WTC11 (cell line): ENCODE results near the gene CDK18. TPM values are rescaled to one million over a fixed set of nuclear protein-coding genes. Genes with fewer than 3 reads are reported as not detected.

Experiments used
- ATAC-seq: fragments of 200-7000 bp; cut with Tn5 transposase; 2 replicates; pipeline ENCODE4 v1.10.0; 2021; ENCODE audit warnings: mild to moderate bottlenecking, moderate library complexity
- Bru-seq: library from RNA; stranded (reverse); fragments of 400-500 nt; gene quantifications from one replicate; lab custom pipeline; 2021; lab: Mats Ljungman, UMichigan
- CTCF ChIA-PET: fragments of 300-600 bp; sonication (Branson Sonifier 250); formaldehyde crosslinking; loops from one replicate; lab custom pipeline; 2021; ENCODE audit warnings: antibody characterized with exemption; lab: Charles Lee
- POLR2A ChIA-PET: fragments of 350-600 bp; sonication (Branson Sonifier 250); formaldehyde crosslinking; loops from one replicate; lab custom pipeline; 2021; ENCODE audit warnings: antibody characterized with exemption; lab: Charles Lee
- DNase-seq: peaks from one replicate; pipeline ENCODE4 v3.0.0; 2021; ENCODE audit warnings: low spot score
- H3K27ac Mint-ChIP-seq: 2 replicates; pipeline ENCODE4 v1.8.0; 2021; ENCODE audit warnings: mixed read lengths
- H3K27me3 Mint-ChIP-seq: 2 replicates; pipeline ENCODE4 v1.8.0; 2021; ENCODE audit warnings: low read depth, mild to moderate bottlenecking, moderate library complexity, mixed read lengths
- H3K36me3 Mint-ChIP-seq: 2 replicates; pipeline ENCODE4 v1.8.0; 2021; ENCODE audit warnings: mixed read lengths
- H3K4me1 Mint-ChIP-seq: 2 replicates; pipeline ENCODE4 v1.8.0; 2022; ENCODE audit warnings: mixed read lengths
- H3K4me3 Mint-ChIP-seq: 2 replicates; pipeline ENCODE4 v1.8.0; 2021; ENCODE audit warnings: mild to moderate bottlenecking, moderate library complexity, mixed read lengths
- H3K9me3 Mint-ChIP-seq: 2 replicates; pipeline ENCODE4 v1.8.0; 2021; ENCODE audit warnings: mixed read lengths
- CREB1 ChIP-seq: sonication (generic); formaldehyde crosslinking; IDR thresholded peaks from 2 replicates; pipeline ENCODE4 v1.8.0; 2023; ENCODE audit warnings: mild to moderate bottlenecking, missing genetic modification reagents
- EMX1 ChIP-seq: fragments of 250-450 bp; sonication (Bioruptor Pico); IDR thresholded peaks from 2 replicates; pipeline ENCODE4 v1.8.0; 2021; ENCODE audit warnings: mild to moderate bottlenecking
- MXD4 ChIP-seq: fragments of 250-450 bp; sonication (Bioruptor Pico); IDR thresholded peaks from 2 replicates; pipeline ENCODE4 v1.8.0; 2021; ENCODE audit warnings: mild to moderate bottlenecking, moderate library complexity, borderline replicate concordance
- NR1H2 ChIP-seq: sonication (generic); formaldehyde crosslinking; IDR thresholded peaks from 2 replicates; pipeline ENCODE4 v1.9.0; 2021; ENCODE audit warnings: mild to moderate bottlenecking, moderate library complexity, missing genetic modification reagents
- SOX15 ChIP-seq: fragments of 250-450 bp; sonication (Bioruptor Pico); IDR thresholded peaks from 2 replicates; pipeline ENCODE4 v1.9.0; 2021; ENCODE audit warnings: mild to moderate bottlenecking
- TEAD1 ChIP-seq: sonication (generic); formaldehyde crosslinking; IDR thresholded peaks from 2 replicates; pipeline ENCODE4 v1.8.0; 2022; ENCODE audit warnings: mild to moderate bottlenecking, missing genetic modification reagents
- TP53 ChIP-seq: sonication (generic); formaldehyde crosslinking; IDR thresholded peaks from 2 replicates; pipeline ENCODE4 v1.8.1; 2023; ENCODE audit warnings: mild to moderate bottlenecking, missing genetic modification reagents
- ZBTB21 ChIP-seq: sonication (generic); formaldehyde crosslinking; IDR thresholded peaks from 2 replicates; pipeline ENCODE4 v1.8.1; 2023; ENCODE audit warnings: mild to moderate bottlenecking, missing genetic modification reagents, borderline replicate concordance
- ZNF121 ChIP-seq: sonication (generic); formaldehyde crosslinking; IDR thresholded peaks from 2 replicates; pipeline ENCODE4 v1.8.0; 2023; ENCODE audit warnings: missing genetic modification reagents
- ZNF138 ChIP-seq: sonication (generic); formaldehyde crosslinking; conservative IDR thresholded peaks from 2 replicates; pipeline ENCODE4 v1.8.1; 2022; ENCODE audit warnings: mild to moderate bottlenecking, moderate library complexity, missing genetic modification reagents
- ZNF219 ChIP-seq: sonication (generic); formaldehyde crosslinking; IDR thresholded peaks from 2 replicates; pipeline ENCODE4 v1.8.0; 2023; ENCODE audit warnings: missing genetic modification reagents, mild to moderate bottlenecking, borderline replicate concordance
- ZNF263 ChIP-seq: sonication (generic); formaldehyde crosslinking; IDR thresholded peaks from 2 replicates; pipeline ENCODE4 v1.8.1; 2022; ENCODE audit warnings: low read depth, mild to moderate bottlenecking, moderate library complexity, missing genetic modification reagents
- ZNF416 ChIP-seq: fragments of 250-450 bp; sonication (Bioruptor Pico); IDR thresholded peaks from 2 replicates; pipeline ENCODE4 v1.9.0; 2021; ENCODE audit warnings: mild to moderate bottlenecking, inconsistent platforms
- long read RNA-seq, 3 experiments: library from RNA in 1 of 3; library from capped mRNA in 1 of 3; library from polyadenylated mRNA in 1 of 3; unstranded in 2 of 3; stranded (forward) in 1 of 3; transcript quantifications; one replicate each; pipeline ENCODE4 v2.0.0, GENCODE V29; 2021
- total RNA-seq: library from RNA; stranded (reverse); gene quantifications from 3 replicates; pipeline ENCODE4 v1.2.3, GENCODE V29; 2021
- TF ChIP-seq, protein P1 (sequence below): fragments of 250-450 bp; sonication (Bioruptor Pico); IDR thresholded peaks from 2 replicates; pipeline ENCODE4 v1.9.0; 2021; ENCODE audit warnings: moderate library complexity, mild to moderate bottlenecking, inconsistent platforms, borderline replicate concordance
- TF ChIP-seq, protein P2 (sequence below): fragments of 250-450 bp; sonication (Bioruptor Pico); conservative IDR thresholded peaks from 2 replicates; pipeline ENCODE4 v1.9.0; 2021; ENCODE audit warnings: mild to moderate bottlenecking
- TF ChIP-seq, protein P3 (sequence below): sonication (generic); formaldehyde crosslinking; IDR thresholded peaks from 2 replicates; pipeline ENCODE4 v1.8.0; 2022; ENCODE audit warnings: mild to moderate bottlenecking, missing genetic modification reagents
- TF ChIP-seq, protein P4 (sequence below): sonication (generic); formaldehyde crosslinking; IDR thresholded peaks from 2 replicates; pipeline ENCODE4 v1.8.0; 2022; ENCODE audit warnings: mild to moderate bottlenecking, missing genetic modification reagents
- TF ChIP-seq, protein P5 (sequence below): sonication (generic); formaldehyde crosslinking; IDR thresholded peaks from 2 replicates; pipeline ENCODE4 v1.8.1; 2023; ENCODE audit warnings: mild to moderate bottlenecking, missing genetic modification reagents
- TF ChIP-seq, protein P6 (sequence below): sonication (generic); formaldehyde crosslinking; IDR thresholded peaks from 2 replicates; pipeline ENCODE4 v1.8.1; 2023; ENCODE audit warnings: mild to moderate bottlenecking, missing genetic modification reagents, borderline replicate concordance
- TF ChIP-seq, protein P7 (sequence below): fragments of 250-450 bp; sonication (Bioruptor Pico); IDR thresholded peaks from 2 replicates; pipeline ENCODE4 v1.8.0; 2021; ENCODE audit warnings: mild to moderate bottlenecking
- TF ChIP-seq, protein P8 (sequence below): sonication (generic); formaldehyde crosslinking; IDR thresholded peaks from 2 replicates; pipeline ENCODE4 v1.8.1; 2022; ENCODE audit warnings: low read depth, missing genetic modification reagents, borderline replicate concordance
- TF ChIP-seq, protein P9 (sequence below): sonication (generic); formaldehyde crosslinking; conservative IDR thresholded peaks from 2 replicates; pipeline ENCODE4 v1.8.1; 2022; ENCODE audit warnings: mild to moderate bottlenecking, missing genetic modification reagents

Gene CDK18
- total RNA-seq (62.1 to 71.9 TPM (median 64.7 TPM) in 3 replicates), Bru-seq, nascent RNA (percentile 71 among the genes with signal in this experiment)
- long read RNA-seq, experiment 1, transcript CDK18-201 (16 exons, 3,141 nt) = minor isoform, 18 of 98 reads
- long read RNA-seq, experiment 1, transcript CDK18-217 (16 exons, 2,143 nt) = minor isoform, 10 of 98 reads
- long read RNA-seq, experiment 1, transcript CDK18-203 (16 exons, 1,648 nt) = major isoform, 38 of 98 reads
- long read RNA-seq, experiment 1, partial matches to known transcripts = 10 of 98 reads
- long read RNA-seq, experiment 1, other reads (novel, unspliced or antisense) = 20 of 98 reads
- long read RNA-seq, experiment 2, transcript CDK18-201 (16 exons, 3,141 nt) = minor isoform, 7 of 50 reads
- long read RNA-seq, experiment 2, transcript CDK18-203 (16 exons, 1,648 nt) = major isoform, 9 of 50 reads
- long read RNA-seq, experiment 2, partial matches to known transcripts = 8 of 50 reads
- long read RNA-seq, experiment 2, other reads (novel, unspliced or antisense) = 19 of 50 reads
- long read RNA-seq, experiment 3, partial matches to known transcripts = 1 of 6 reads
- long read RNA-seq, experiment 3, other reads (novel, unspliced or antisense) = 4 of 6 reads

DNA sequence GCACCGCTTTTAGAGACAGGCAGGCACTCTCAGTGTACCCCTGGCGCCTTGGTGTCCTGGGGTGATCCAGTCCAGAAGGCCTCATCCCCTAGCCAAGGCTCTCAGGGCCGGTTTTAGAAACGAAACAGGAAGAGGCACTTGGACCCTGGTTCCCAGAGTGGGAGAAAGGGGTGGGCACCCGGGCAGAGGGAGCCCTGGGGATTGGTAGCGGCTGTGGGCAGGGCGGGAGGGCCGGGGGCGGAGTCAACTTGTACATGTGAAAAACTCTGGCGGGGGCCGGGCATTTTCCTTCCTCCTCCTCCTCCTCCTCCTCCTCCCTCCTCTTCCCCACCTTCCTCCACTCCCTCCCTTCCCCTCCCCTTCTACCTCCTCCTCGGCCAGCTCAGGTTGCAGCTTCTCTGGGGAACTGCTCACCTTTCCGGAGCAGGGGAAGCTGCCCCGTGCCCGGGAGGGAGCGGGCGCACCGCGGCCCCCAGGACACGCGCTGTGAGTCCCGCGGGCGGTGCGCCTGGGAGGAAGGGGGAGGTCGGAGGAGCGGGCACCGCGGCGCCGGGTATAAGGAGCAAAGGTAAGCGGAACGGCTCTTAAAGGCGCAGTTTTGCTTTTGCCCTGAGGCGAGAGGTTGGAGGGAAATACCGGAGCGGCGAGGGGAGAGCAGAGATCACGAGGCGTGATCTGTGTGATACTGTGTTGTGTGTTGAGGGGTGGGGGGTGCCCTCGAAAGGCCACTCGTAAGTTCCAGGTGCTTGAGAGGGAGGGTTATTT, at the start of gene CDK18:
TSS of gene CDK18 (plus strand) at position 359 of the 765 bp plus-strand sequence. CDS start 18,499 bp downstream, outside the sequence.
- peaks cover 57% of the 10 kb centered on the region for H3K4me1 Mint-ChIP-seq
- no peaks in the 10 kb centered on the region for H3K9me3 Mint-ChIP-seq
- peak; percentile 80 for ATAC-seq
- peak within 1 kb of the TSS; percentile 19; the same call in 1 of the 2 replicates for H3K27ac Mint-ChIP-seq
- POLR2A ChIA-PET = interaction anchor here (0.8 to 1.2 kb wide), 3 partner anchors 12 to 39 kb away, joined by 3 to 4 read pairs (median 3); no protein-coding TSS in a partner anchor
- CTCF ChIA-PET = interaction anchor here (0.6 to 1.9 kb wide), 10 partner anchors 12 to 165 kb away, joined by 3 to 20 read pairs (median 5); no protein-coding TSS in a partner anchor
- H3K36me3 Mint-ChIP-seq = peaks cover 10% of the 10 kb centered on the region; the same call in 1 of the 2 replicates
- H3K27me3 Mint-ChIP-seq = no peaks in the 10 kb centered on the region
- H3K4me3 Mint-ChIP-seq = peak within 1 kb of the TSS; percentile 85
- DNase-seq = peak; percentile 85
- TF ChIP-seq, protein P1, sequence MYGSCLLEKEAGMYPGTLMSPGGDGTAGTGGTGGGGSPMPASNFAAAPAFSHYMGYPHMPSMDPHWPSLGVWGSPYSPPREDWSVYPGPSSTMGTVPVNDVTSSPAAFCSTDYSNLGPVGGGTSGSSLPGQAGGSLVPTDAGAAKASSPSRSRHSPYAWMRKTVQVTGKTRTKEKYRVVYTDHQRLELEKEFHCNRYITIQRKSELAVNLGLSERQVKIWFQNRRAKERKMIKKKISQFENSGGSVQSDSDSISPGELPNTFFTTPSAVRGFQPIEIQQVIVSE (CRISPR knock-in tag) = no peak
- TF ChIP-seq ZNF263 (CRISPR knock-in tag) (peak; percentile 97), TEAD1 (CRISPR knock-in tag) (peak; percentile 44; the same call in 1 of the 2 replicates), NR1H2 (no peak), EMX1 (CRISPR knock-in tag) (no peak), CREB1 (no peak), ZNF416 (CRISPR knock-in tag) (no peak), MXD4 (CRISPR knock-in tag) (no peak), ZNF121 (CRISPR knock-in tag) (no peak), ZNF219 (no peak), SOX15 (CRISPR knock-in tag) (no peak), ZBTB21 (CRISPR knock-in tag) (peak; percentile 65; the same call in 1 of the 2 replicates), TP53 (no peak), ZNF138 (0 out of 2 replicates have a peak, but pooled peaks have one; percentile 63)
- TF ChIP-seq, protein P2, sequence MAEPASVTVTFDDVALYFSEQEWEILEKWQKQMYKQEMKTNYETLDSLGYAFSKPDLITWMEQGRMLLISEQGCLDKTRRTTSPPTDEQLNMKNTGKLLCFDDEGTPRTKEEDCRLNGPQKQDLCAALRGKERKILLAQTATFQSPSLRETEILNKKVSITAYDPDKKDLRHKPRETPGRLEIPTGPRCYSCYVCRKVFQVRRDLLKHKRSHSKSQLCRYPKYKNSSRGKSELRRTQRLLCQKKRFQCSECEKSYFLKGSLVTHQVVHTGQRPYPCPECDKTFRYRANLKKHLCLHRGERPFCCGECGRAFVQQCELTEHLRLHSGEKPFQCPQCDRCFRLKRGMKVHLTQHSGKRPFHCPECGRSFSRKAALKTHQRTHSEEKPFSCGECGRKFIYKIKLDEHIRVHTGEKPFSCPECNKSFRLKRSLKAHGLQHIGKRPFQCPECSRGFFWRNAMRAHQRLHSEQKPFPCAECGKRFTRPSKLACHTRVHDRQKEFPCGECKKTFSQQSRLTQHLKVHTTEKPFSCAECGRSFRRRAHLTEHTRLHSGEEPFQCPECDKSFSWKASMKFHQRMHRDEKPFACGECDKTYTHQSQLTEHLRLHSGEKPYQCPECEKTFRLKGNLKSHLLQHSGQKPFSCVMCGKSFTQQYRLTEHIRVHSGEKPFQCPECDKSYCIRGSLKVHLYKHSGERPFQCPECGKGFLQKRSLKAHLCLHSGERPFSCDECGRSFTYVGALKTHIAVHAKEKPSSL (CRISPR knock-in tag) = no peak
- TF ChIP-seq, protein P3, sequence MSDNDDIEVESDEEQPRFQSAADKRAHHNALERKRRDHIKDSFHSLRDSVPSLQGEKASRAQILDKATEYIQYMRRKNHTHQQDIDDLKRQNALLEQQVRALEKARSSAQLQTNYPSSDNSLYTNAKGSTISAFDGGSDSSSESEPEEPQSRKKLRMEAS (CRISPR knock-in tag) = peak; percentile 63
- TF ChIP-seq, protein P4, sequence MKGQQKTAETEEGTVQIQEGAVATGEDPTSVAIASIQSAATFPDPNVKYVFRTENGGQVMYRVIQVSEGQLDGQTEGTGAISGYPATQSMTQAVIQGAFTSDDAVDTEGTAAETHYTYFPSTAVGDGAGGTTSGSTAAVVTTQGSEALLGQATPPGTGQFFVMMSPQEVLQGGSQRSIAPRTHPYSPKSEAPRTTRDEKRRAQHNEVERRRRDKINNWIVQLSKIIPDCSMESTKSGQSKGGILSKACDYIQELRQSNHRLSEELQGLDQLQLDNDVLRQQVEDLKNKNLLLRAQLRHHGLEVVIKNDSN = no peak
- TF ChIP-seq, protein P5, sequence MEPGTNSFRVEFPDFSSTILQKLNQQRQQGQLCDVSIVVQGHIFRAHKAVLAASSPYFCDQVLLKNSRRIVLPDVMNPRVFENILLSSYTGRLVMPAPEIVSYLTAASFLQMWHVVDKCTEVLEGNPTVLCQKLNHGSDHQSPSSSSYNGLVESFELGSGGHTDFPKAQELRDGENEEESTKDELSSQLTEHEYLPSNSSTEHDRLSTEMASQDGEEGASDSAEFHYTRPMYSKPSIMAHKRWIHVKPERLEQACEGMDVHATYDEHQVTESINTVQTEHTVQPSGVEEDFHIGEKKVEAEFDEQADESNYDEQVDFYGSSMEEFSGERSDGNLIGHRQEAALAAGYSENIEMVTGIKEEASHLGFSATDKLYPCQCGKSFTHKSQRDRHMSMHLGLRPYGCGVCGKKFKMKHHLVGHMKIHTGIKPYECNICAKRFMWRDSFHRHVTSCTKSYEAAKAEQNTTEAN (CRISPR knock-in tag) = no peak
- TF ChIP-seq, protein P6, sequence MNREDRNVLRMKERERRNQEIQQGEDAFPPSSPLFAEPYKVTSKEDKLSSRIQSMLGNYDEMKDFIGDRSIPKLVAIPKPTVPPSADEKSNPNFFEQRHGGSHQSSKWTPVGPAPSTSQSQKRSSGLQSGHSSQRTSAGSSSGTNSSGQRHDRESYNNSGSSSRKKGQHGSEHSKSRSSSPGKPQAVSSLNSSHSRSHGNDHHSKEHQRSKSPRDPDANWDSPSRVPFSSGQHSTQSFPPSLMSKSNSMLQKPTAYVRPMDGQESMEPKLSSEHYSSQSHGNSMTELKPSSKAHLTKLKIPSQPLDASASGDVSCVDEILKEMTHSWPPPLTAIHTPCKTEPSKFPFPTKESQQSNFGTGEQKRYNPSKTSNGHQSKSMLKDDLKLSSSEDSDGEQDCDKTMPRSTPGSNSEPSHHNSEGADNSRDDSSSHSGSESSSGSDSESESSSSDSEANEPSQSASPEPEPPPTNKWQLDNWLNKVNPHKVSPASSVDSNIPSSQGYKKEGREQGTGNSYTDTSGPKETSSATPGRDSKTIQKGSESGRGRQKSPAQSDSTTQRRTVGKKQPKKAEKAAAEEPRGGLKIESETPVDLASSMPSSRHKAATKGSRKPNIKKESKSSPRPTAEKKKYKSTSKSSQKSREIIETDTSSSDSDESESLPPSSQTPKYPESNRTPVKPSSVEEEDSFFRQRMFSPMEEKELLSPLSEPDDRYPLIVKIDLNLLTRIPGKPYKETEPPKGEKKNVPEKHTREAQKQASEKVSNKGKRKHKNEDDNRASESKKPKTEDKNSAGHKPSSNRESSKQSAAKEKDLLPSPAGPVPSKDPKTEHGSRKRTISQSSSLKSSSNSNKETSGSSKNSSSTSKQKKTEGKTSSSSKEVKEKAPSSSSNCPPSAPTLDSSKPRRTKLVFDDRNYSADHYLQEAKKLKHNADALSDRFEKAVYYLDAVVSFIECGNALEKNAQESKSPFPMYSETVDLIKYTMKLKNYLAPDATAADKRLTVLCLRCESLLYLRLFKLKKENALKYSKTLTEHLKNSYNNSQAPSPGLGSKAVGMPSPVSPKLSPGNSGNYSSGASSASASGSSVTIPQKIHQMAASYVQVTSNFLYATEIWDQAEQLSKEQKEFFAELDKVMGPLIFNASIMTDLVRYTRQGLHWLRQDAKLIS (CRISPR knock-in tag) = peak; percentile 69; the same call in 1 of the 2 replicates
- TF ChIP-seq, protein P7, sequence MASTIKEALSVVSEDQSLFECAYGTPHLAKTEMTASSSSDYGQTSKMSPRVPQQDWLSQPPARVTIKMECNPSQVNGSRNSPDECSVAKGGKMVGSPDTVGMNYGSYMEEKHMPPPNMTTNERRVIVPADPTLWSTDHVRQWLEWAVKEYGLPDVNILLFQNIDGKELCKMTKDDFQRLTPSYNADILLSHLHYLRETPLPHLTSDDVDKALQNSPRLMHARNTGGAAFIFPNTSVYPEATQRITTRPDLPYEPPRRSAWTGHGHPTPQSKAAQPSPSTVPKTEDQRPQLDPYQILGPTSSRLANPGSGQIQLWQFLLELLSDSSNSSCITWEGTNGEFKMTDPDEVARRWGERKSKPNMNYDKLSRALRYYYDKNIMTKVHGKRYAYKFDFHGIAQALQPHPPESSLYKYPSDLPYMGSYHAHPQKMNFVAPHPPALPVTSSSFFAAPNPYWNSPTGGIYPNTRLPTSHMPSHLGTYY (CRISPR knock-in tag) = no peak
- TF ChIP-seq, protein P8, sequence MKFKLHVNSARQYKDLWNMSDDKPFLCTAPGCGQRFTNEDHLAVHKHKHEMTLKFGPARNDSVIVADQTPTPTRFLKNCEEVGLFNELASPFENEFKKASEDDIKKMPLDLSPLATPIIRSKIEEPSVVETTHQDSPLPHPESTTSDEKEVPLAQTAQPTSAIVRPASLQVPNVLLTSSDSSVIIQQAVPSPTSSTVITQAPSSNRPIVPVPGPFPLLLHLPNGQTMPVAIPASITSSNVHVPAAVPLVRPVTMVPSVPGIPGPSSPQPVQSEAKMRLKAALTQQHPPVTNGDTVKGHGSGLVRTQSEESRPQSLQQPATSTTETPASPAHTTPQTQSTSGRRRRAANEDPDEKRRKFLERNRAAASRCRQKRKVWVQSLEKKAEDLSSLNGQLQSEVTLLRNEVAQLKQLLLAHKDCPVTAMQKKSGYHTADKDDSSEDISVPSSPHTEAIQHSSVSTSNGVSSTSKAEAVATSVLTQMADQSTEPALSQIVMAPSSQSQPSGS (CRISPR knock-in tag) = no peak
- TF ChIP-seq, protein P9, sequence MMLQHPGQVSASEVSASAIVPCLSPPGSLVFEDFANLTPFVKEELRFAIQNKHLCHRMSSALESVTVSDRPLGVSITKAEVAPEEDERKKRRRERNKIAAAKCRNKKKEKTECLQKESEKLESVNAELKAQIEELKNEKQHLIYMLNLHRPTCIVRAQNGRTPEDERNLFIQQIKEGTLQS (CRISPR knock-in tag) = no peak
